ENCODE measurements around the gene LRP8. TPM values are rescaled to one million over a fixed set of nuclear protein-coding genes. Genes with fewer than 3 reads are reported as not detected.

The LRP8 gene
- total and polyA plus RNA-seq, 11 donors: 0.27 to 8.0 (median 1.7) TPM

DNA sequence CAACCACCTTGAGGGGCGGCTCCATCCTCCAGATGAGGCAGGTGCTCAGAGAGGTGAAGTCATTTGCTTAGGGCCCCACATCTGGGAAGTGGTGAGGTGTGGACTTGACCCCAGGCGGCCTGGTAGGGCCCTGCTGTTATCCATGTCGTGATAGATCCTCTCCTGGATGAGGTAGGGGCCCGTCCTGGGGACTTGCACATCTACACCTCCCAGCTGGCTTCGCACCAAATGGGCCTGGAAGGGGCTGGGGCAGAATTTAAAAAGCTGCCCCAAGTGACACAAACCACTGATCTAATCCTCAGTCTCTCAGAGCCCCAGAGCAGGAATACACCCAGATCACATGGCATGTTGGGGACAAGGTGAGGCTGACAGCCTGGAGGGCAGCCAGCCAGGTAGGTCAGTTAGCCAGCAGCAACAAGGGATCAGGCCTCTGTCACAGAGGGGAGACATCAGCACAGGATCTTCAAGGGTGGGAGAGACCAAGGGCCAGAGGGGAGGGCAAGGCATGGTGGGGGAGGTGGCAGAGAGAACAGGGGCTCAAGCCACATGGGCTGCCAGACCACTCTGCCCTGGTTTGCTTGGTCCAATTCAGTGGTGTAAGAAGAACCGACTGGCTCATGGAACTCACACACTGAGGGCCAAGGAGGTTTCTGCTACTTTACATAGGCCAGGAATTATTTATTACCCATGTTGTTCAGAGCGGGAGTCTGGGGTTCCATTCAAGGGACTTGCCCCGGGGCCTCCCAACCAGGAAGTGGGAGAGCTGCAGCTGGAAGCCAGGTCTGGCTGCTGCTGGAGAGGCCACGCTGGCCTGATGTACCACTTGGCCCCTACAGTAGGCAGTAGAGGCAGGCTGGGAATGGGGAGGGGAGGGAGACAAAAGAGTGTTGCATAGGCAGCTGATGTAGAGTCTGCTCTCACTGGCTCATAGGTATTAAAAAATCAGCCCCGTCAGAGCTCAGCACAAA, 12.1 kb downstream of the LRP8 start:
- peaks cover 0 to 16% (median 0%) of the 10 kb centered on the region in 12 donors for H3K4me1 ChIP-seq
- no peak overlapping the region for H3K4me3 ChIP-seq
- 82 to 87% (median 85%) methylated on average over 9 to 10 of the region's 10 CpGs for WGBS, 4 donors
- intact Hi-C loops (cut with DNase I): no loop called here
- ATAC-seq: no peak
- no peaks in the 10 kb centered on the region for H3K9me3 ChIP-seq
- no peak overlapping the region for H3K27ac ChIP-seq
- TF ChIP-seq, protein P1, sequence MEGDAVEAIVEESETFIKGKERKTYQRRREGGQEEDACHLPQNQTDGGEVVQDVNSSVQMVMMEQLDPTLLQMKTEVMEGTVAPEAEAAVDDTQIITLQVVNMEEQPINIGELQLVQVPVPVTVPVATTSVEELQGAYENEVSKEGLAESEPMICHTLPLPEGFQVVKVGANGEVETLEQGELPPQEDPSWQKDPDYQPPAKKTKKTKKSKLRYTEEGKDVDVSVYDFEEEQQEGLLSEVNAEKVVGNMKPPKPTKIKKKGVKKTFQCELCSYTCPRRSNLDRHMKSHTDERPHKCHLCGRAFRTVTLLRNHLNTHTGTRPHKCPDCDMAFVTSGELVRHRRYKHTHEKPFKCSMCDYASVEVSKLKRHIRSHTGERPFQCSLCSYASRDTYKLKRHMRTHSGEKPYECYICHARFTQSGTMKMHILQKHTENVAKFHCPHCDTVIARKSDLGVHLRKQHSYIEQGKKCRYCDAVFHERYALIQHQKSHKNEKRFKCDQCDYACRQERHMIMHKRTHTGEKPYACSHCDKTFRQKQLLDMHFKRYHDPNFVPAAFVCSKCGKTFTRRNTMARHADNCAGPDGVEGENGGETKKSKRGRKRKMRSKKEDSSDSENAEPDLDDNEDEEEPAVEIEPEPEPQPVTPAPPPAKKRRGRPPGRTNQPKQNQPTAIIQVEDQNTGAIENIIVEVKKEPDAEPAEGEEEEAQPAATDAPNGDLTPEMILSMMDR (IDR thresholded peaks at IDR 0.05): no peak
- no peak for TF ChIP-seq POLR2A (IDR thresholded peaks at IDR 0.05)
- peak in 3 of 5 donors; percentile 16 to 27 (median 17) for DNase-seq
- no peaks in the 10 kb centered on the region for H3K36me3 ChIP-seq
- no peaks in the 10 kb centered on the region for H3K27me3 ChIP-seq

DNA sequence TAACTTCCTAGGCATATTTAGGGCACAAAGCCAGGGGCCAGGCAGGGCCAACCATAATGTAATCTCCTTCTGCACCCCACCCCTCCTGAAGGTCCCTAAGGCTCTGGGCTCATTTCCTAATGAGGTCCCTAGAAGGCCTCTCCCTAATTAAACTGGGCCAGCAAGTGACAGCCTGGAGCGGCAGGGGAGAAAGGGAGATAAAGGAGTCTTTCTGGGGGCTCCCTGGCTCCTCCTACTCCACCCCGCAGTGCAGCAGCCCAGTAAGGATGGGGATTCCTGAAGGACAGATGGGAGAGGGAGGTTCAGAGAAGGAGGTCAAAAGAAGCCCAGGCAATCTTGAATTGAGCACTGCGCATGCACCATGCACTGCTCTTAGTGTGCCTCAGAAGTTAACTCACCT, 12.8 kb downstream of the LRP8 start:
- H3K4me1 ChIP-seq: peaks cover 0 to 16% (median 0%) of the 10 kb centered on the region in 12 donors
- no peak for ATAC-seq

DNA sequence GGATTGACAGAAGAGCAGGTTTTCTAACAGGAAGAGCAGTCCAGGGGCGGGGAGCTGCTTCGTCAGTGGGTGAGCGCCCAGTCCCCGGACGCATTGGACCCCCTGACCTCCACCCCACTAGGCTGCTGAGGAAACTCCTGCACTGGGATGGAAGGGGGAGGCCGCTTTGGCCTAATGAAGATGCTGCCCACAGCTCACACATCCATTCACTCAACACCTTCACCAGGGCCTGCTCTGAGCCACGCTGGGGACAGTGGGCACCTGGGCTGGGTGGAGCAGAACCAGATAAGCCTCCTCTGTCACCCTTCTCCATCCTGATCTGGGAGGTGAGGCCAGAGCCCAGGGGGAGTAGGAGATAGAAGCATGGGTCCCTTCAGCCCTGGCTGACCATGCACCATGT, 13.3 kb downstream of the LRP8 start:
- ATAC-seq (no peak), DNase-seq (peak in 1 of 5 donors; percentile 28)
- H3K27me3 ChIP-seq: no peaks in the 10 kb centered on the region
- WGBS, 4 donors: 89 to 96% (median 91%) methylated on average over 6 to 7 of the region's 7 CpGs
- no peak overlapping the region for H3K4me3 ChIP-seq
- H3K9me3 ChIP-seq: no peaks in the 10 kb centered on the region
- no peak for TF ChIP-seq POLR2A (IDR thresholded peaks at IDR 0.05)
- TF ChIP-seq, protein P1 (IDR thresholded peaks at IDR 0.05): no peak
- peaks cover 0 to 16% (median 0%) of the 10 kb centered on the region in 12 donors for H3K4me1 ChIP-seq
- H3K27ac ChIP-seq: no peak overlapping the region
- H3K36me3 ChIP-seq: no peaks in the 10 kb centered on the region
- intact Hi-C loops (cut with DNase I): no loop called here

More for the DNA sequence above, 12.8 kb downstream of the LRP8 start:
- Histone ChIP-seq H3K36me3 (no peaks in the 10 kb centered on the region), H3K27ac (no peak overlapping the region), H3K27me3 (no peaks in the 10 kb centered on the region), H3K4me3 (no peak overlapping the region), H3K9me3 (no peaks in the 10 kb centered on the region)
- TF ChIP-seq, protein P1 (IDR thresholded peaks at IDR 0.05): no peak
- no peak for TF ChIP-seq POLR2A (IDR thresholded peaks at IDR 0.05)
- peak in 1 of 5 donors; percentile 7 for DNase-seq
- intact Hi-C loops (cut with DNase I): no loop called here
- 87 to 92% (median 90%) methylated on average over 3 of the region's 3 CpGs for WGBS, 4 donors

DNA sequence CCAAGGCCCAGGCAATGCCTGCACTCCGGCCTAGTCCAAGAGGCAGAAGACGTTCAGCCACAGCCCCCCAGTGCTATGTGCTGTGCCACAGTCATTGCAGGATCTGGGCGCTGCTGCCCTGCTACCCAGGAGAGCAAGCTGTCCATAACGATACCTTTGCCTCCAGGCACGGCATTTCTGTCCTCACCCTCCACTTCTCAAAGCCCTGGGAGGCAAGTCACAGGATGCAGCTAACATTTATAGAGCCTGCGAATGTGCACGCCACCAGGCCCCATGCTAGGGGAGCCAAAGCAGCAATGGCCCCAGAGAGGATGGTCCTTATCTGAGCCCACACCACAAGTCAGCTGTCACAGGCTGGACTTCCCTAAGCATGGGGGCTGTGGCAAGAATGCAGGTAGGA, 13.8 kb downstream of the LRP8 start:
- Histone ChIP-seq H3K27me3 (no peaks in the 10 kb centered on the region), H3K4me1 (peaks cover 0 to 16% (median 0%) of the 10 kb centered on the region in 12 donors), H3K27ac (no peak overlapping the region), H3K9me3 (no peaks in the 10 kb centered on the region), H3K36me3 (no peaks in the 10 kb centered on the region), H3K4me3 (no peak overlapping the region)
- WGBS, 4 donors: 82 to 91% (median 86%) methylated on average over 7 of the region's 7 CpGs
- intact Hi-C loops (cut with DNase I): no loop called here
- TF ChIP-seq, protein P1 (IDR thresholded peaks at IDR 0.05): no peak
- no peak for TF ChIP-seq POLR2A (IDR thresholded peaks at IDR 0.05)
- ATAC-seq: no peak
- peak in 3 of 5 donors; percentile 12 to 39 (median 22) for DNase-seq

Data from heart left ventricle (tissue), 16 donors.